IPS-NIHi11 (cell line): ENCODE measurements around the gene DPH6.
A peak's percentile ranks its signal among the peaks of the same experiment; 100 is the strongest.

Source experiments
- DNase-seq: peaks from one replicate; pipeline ENCODE4 v3.0.0; 2012; ENCODE audit warnings: mixed read lengths, low spot score

The DPH6 gene

DNA sequence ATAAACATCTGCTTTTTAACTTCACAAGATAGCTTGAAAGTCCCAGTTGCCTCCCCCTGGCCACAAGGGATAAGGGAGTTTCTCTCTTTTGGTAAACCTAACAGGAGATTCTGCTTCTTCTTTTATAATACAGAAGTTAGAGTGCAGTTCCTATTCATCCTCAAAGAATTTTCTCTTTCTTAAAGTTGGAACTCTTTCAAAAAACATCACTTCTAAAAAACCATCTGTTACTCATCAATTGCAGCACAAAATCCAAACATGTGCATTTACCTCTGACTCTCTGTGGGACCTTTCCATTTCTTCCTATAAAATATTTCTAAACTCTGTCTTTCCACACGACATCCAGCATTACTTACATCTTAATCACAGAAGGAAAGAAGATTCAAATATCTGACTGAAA lies 5.1 kb downstream of the DPH6 start:
- DNase-seq: no peak

DNA sequence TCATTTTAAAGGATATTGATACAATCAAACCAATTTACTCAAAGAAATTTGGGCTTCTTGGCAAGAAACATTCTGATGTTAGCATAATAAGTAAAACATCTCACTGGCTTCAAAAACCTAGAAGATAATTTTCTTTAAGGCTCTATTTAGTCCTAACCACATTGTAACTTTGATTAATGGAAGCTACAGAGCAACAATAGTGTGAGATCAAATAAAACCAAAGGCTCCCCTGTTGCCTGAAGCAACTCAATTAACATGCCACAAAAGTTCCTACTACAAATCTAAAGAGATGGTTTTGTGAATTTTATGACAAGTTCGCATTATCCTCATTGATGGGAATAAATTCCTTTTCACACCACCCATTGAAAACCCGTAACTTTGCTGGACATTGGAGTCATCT lies 5.9 kb downstream of the DPH6 start:
- DNase-seq: no peak

DNA sequence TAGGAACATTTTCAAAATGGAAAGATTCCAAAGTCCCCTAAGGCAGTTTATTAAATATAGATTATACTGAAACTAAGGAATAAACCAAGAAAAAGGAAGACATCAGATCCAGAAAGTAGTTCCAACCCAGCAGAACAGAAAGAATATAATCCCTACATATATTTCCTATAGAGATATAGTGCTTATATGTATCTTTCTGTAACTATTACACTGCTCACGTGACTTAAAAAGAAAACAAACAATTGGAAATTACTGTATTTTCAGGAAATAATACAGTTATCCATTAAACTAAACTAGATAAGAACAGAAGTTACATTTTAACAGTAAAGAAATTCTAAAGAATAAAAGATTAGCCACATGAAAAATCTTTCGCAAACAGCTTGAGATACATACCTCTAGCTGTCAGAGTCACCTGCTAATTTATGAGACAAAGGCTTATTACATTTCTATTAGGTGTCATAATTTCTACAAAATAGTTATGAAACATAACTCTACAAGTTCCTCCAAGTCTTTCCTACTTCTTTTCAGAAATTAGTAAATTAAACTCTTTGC lies 10.5 kb downstream of the DPH6 start:
- no peak for DNase-seq

DNA sequence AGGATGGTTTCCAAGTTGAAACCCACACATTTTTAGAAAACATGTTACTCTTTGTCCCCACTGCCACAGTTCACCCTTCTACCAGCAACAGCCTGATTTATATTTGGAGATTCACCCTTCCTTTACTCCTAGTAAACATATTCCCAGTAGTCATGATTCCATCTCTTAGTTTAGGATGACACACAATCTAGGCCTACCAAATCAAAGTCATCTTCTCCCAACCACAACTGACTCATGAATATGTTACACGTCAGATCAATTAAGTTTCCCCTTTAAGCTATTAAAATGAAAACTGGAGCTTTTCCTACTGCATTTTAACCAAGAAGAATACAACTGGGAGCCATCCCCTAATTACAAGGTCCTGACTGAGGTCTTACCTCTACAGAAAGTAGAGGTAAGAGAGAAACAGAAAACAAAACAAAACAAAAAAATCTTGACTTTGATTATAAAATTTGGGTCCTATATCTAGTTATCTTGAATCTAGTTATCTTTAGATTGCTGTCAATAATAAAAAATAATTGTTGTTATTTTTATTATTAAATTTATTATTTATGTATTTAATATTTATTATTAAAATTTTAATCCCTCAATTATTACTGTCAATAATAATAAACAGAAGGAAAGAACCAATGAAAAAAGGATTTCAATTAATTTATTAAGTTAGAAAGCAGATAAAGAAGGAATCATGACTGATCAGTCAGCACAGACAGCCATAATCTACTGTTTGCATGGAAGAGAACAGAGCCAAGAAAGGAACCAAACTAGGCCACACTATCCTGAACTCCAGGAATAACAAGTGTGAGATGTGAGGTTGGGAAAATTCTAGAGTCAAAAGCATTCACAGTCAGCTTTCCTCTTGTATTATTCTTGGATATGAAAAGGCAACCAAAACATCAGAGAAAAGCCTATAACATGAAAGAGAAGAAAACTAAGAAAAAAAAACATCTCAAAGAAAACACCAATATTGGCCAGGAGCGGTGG lies 12.5 kb downstream of the DPH6 start:
- no peak for DNase-seq

DNA sequence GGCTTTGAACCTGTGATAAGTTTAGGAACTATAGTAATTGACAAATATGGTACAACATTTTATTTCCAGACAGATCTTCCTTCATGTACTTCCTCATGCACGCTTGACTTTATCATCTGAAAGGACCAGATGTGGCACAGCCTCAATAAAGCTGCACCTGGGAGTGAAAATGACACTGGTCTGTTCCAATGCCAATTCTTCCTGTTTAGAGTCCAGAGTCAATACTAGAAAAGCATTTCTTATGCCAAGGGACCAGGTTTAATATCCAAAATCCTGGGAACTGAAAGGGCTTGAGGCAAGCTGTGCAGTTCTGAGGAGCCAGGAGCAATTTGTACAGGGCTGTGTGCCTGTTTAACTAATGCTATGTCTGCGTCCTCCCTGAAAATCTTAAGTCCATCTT lies 15.3 kb downstream of the DPH6 start:
- no peak for DNase-seq

DNA sequence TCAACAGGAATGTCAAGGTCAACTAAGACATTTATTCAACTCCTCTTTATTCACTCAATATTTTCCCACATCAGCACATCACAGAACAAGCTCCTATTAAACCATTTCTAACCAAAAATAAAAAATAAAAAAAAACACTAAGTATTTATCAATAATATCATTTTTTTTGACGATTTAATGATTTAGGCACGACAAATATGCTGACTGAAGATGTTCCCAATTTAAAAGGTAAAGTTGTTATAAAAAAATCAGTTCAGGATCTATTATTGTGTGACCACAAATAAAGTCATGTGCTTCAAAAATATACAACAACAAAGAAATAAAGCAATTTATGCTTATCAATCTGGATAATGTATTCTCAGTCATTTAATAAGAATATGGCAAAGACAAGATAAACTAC lies 16.2 kb downstream of the DPH6 start:
- no peak for DNase-seq

DNA sequence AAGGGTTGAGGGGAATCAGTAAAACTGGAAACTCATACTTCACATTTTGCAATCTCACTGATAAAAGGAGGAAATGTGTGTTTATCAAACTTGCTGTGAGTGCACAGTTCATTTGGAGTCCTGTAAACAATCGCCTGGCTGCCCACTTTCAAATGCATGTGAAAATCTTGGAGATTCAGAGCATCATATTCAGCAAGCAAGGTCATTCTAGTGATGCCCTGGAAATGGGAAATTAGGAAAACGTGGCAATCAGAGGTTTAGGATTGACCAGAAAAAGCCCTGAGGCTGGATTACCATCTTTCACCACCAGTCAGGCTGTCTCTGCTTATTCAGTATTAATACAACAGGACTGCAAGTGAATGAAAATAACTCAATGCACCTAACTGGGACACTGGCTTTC lies 23.9 kb downstream of the DPH6 start:
- peak; percentile 6 for DNase-seq

DNA sequence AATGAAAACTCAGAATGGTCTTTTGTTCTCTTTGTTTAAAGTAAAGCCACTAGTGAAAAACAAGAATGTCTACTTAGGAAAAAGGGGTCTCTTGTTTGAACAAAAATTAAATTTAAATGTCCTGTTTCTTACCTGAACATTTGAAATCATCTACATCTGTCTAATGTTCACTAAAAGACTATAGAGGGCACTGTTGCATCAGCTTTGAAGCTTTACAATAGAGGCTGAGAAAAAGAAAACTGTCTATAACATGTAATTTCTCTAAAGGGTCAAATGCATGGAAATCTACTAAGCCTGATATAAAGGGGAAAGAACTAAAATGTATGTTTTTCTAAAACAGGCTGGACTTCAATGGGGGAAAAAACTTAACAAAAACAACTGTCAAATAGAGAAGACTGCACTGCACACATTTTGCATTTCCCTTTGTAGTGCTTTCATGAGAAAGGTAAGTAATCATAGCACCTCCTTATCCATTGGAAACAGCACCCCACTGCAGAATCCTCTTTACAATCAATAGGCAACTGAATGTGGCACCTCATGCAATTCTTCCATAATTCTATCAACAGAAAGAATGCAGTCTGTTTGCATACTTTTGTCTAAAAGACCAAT lies 26.3 kb downstream of the DPH6 start:
- DNase-seq: peak; percentile 4

DNA sequence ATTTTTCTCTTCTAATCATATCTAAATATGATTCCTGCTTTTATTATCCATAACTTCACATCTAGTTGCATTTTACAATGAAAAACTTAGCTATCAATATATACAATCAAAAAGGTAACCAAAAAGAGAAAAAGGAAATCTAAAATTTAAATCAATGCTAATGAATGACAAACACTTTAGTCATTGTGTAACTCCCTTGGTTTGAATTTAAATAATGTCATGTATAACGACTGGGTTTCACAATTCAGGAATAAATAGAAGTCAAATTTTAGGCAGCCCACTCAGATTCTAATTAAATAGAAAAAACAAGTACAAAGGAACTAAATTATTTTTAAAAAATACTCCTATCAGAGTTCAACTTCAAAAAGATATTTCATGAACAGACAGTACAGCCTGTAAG lies 26.9 kb downstream of the DPH6 start:
- no peak for DNase-seq

DNA sequence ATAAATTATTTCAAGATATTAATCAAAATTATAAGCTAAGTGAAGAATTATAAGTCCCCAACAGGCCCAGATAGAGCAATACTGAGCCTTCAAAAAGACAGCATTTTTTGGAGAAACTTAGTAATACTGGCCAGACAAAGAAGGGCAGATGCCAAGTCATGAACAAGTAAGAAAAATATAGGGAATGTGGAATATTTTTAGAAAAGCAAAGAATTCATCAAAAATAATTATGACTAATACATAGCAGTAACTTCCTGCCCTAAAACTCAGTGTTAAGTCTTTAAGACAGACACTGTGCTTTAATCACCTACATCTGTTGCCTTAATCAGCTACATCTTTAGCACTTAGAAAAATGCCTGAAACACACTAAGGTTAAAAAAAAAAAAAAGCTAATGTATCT lies 31.2 kb downstream of the DPH6 start:
- DNase-seq: no peak

DNA sequence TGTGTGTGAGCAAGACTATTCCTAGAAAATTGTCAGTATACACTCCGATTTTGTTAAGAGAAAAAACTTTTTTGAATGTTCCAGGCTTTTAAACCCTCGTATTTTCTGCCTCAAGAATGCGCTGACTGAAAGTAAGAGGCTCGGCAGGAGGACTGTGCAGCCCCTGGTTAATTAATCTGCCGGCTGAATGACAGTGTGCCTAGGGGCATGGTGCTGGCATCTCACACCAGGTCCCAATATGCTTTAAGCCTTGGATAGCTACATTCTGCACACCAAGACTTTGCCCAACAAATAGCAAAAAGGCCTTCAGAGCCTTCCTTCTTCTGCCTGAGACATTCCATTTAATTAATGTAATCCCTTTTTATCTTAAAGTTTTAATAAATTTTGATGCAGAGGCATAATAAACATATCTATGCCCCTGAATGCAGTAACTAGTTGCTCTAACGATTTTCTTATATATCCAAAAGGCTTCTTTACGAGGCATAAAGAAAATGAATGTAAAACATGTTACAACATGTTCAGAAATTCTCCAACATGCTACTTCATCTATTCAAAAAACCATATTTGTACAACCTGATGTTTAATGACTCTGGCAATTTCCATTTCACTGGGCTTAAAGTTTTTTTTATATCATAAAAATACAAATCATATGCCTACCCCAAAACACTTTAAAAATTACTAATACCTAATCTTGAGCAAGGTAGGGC lies 37.9 kb downstream of the DPH6 start:
- DNase-seq: peak; percentile 4

DNA sequence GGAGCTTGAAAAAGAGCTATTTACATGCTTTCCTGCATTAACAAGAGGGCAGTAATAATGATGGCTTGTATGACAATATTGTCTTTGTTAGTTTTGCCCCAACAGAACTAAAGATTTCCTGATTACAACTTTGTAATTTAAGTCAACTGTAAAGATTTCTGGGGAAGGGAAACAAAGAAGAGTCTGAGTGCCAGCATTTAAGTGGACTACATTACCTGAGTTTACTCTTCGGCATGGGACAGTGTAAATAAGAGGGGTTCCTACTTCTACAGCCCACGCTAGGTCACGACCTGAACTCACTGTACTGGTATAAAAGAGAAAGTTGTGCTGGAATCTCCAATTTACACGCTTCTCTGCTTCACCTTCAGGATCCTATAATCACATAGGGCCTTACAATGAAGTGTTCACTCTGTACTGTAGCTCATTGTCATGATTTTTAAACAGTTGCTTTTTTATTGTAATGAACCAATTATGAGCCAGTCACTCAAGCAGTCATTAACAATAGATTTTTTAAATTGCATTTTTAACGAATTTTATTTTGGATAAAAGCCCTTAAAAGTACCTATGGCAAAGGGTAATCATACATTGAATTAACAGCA lies 39.6 kb downstream of the DPH6 start:
- DNase-seq: peak; percentile 3

DNA sequence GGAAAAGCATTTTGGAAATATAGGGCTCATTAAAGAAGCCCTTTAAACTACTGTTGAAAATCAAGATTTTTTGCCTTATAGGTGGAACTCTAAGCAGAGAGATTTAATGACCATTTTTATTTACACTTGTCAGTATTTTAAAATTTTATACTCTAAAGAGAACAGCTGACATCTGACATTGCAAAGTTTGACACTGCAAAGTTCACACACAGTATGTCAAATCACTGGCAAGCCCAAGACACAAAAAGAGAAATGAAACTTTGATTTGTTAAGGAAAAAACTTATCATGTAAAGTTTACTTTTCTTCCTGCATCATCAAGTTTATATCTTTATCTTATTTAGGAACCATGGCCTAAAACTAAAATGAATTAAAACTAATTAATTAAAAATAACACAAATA lies 40.2 kb downstream of the DPH6 start:
- DNase-seq: no peak

DNA sequence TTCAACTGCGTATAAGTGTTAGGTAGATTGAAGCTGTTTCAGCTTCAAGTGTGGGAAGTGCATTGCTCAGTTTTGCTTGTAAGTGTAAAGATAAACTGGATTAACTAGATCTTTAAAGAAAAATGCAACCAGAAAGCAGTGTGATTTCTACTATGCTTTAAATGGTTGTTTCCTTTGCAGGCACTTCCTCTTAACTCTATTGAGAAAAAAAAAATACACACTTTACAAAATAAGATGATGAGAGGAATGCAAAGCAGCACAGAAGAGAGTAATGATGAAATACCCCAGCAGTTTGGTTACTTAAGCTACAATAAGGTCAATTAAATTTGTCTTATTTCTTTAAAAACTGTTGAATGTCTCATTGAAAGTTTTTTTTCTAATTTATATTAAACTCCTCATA lies 40.8 kb downstream of the DPH6 start:
- no peak for DNase-seq

DNA sequence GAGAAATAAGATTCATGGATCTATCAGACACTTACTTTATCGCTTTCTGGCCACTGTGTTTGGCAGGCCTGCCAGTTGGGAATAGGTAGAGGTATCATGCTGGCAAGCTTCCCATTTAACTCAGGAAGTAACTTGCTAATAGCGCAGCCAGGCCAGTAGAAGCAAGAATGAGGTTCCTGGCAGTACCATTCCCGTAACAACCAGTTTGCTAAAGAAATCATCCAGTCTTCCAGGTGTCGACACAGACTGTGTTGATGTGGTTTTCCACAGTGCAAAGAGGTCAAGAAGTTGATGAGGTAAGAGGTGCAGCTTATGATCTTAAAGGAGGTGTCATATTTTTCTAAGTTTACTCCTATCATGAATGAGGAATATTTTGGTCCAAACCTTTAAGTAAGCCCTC lies 46.2 kb downstream of the DPH6 start:
- DNase-seq: no peak

DNA sequence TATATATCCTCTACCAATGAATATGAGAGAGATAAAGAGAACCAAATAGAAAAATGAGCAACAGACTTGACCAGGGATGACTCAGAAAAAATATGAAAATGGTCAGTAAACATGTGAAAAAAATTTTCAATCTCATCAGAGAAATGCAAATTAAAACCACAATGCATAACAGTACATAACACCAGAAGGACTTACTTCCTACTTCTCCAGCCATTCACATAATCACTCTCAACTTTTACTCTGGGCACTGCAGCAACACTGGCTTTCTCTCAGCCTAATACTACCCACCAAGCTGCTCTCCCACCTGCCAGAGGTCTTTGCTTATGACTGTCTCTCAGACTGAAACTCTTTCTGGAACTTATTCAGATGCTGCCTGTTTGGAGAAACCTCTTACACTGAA lies 49.4 kb downstream of the DPH6 start:
- DNase-seq: no peak

DNA sequence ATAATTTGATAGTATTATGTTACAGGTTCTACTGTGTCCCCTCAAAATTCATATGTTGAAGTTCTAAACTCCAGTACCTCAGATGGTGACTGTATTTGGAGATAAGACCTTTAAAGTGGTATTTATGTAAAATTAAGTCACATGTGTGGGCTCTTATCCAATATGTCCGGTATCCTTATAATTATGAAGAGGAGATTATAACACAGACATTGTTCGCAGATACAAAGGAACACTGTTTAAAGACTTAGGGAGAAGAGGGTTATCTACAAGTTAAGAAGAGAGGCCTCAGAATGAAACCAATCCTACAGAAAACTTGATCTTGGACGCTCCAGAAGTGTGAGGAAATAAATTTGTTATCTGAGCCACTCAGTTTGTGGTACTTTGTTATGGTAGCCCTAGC lies 50.9 kb downstream of the DPH6 start:
- DNase-seq: no peak

DNA sequence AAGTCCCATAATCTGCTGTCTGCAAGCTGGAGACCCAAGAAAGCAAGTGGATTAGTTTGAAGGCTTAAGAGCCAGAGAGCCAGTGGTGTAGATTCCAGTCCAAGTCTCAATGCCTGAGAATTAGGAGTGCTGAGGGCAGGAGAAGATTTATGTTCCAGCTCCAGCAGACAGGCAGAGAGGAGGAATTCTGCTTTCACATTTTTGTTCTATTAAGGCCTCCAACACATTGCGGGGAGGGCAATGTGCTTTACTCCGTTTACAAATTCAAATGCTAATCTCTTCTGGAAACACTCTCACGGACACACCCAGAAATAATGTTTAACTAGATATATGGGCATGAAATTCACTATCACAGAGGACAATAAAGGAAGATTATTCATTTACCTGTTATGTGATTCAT lies 54.0 kb downstream of the DPH6 start:
- DNase-seq: no peak

DNA sequence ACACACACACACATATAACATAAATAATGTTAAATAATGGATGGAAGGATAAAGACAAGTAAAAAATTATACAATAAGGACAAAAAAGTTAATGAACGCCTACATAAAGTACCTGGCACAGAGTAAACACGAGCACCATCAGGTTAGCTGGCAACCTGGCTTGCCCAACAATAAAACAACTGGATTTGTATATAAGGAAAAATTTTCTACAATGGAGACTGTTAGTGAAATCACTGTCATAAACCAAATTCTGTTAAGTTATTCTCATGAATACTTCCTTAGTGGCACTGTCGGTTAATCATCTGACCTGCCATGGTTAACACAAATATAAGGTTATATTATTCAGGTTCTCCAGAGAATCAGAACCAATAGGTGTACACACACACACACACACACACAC lies 54.8 kb downstream of the DPH6 start:
- no peak for DNase-seq

DNA sequence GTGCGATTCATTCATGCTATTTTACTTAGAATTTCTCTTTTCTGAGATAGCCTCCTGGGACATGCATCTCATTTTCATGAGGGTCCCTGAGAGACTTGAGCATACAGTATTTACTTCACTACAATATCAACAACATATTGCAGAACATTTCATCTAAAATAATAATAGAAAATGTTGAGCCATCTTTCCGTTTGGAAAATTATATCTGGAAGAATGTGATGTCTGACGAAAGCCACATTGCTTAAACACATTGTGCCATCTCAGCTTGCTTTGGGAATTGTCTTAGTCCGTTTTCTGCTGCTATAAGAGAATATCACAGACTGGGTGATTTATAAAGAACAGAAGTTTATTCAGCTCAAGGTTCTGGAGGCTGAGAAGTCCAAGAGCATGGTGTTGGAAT lies 55.5 kb downstream of the DPH6 start:
- no peak for DNase-seq

DNA sequence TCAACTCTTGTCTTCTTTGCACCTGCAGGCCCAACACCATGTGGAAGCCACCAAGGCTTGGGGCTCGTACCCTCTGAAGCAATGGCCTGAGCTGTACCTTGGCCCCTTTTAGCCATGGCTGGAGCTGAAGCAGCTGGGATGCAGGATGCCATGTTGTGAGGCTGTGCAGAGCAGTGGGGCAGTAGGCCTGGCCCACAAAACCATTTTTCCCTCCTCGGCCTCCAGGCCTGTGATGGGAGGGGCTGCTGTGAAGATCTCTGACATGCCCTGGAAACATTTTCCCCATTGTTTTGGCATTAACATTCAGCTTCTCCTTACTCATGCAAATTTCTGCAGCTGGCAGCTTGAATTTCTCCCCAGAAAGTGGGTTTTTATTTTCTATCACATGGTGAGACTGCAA lies 58.5 kb downstream of the DPH6 start:
- no peak for DNase-seq

DNA sequence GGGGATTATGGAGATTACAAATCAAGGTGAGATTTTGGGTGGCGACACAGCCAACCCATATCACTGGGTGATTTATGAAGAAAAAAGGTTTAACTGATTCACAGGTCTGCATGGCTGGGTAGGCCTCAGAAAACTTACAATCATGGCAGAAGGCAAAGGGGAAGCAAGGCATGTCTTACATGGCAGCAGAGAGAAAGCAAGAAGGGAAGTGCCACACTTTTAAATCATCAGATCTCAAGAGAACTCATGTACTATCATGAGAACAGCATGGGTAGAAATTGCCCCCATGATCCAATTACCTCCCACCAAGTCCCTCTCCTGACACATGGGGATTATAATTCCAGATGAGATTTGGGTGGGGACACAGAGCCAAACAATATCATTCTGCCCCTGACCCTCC lies 59.7 kb downstream of the DPH6 start:
- no peak for DNase-seq
